Kidney (tissue), 14 donors: ENCODE results near the gene ZNF611. TPM values are rescaled to one million over a fixed set of nuclear protein-coding genes. Genes with fewer than 3 reads are reported as not detected.
"Not testable (repeated sequence)": the region's sequence is repeated elsewhere in the genome, so short reads cannot be mapped to it uniquely, and the experiment has no call there.

ENCODE experiments used
- DNase-seq, 5 donors: peaks; one replicate each; pipeline ENCODE4 v3.0.0-alpha.2; 2013 to 2020
- FAIRE-seq: peaks from 2 replicates; lab custom pipeline; 2012; peaks lifted over from hg19 to GRCh38; lab: Jason Lieb, UNC
- H3K27ac ChIP-seq, 2 donors: one replicate each; pipeline ENCODE4 v1.7.0; 2013; ENCODE audit warnings: low read depth in 2 of 2, low read length in 2 of 2, inconsistent platforms in 1 of 2
- H3K27me3 ChIP-seq: one replicate; pipeline ENCODE4 v1.7.1; 2013; ENCODE audit warnings: low read length, inconsistent platforms; ENCODE audit not compliant: control insufficient read depth, insufficient read depth
- H3K36me3 ChIP-seq, 3 donors: one replicate each; pipeline versions ENCODE4 v1.7.0 to v1.7.1; 2013; ENCODE audit warnings: low read length in 3 of 3, control low read depth in 1 of 3, inconsistent platforms in 1 of 3; ENCODE audit not compliant: insufficient read depth in 3 of 3, control insufficient read depth in 2 of 3
- H3K4me1 ChIP-seq, 3 donors: one replicate each; pipeline versions ENCODE4 v1.7.0 to v1.7.1; 2013; ENCODE audit warnings: low read length in 3 of 3, inconsistent platforms in 1 of 3, low read depth in 1 of 3; ENCODE audit not compliant: control insufficient read depth in 2 of 3, insufficient read depth in 2 of 3
- H3K4me3 ChIP-seq, 3 donors: one replicate each; pipeline versions ENCODE4 v1.7.0 to v1.8.1; 2013; ENCODE audit warnings: low read length in 3 of 3, control low read depth in 1 of 3, inconsistent platforms in 1 of 3
- H3K9ac ChIP-seq, 3 donors: one replicate each; pipeline versions ENCODE4 v1.7.0 to v1.7.1; 2013; ENCODE audit warnings: low read length in 3 of 3, control low read depth in 1 of 3, inconsistent platforms in 1 of 3
- H3K9me3 ChIP-seq, 3 donors: one replicate each; pipeline versions ENCODE4 v1.7.0 to v1.7.1; 2013; ENCODE audit warnings: low read length in 3 of 3, control low read depth in 1 of 3, inconsistent platforms in 1 of 3; ENCODE audit not compliant: control insufficient read depth in 2 of 3, insufficient read depth in 1 of 3
- CTCF ChIP-seq: IDR thresholded peaks from 3 replicates; pipeline ENCODE4 v1.5.1; 2012; ENCODE audit warnings: mild to moderate bottlenecking, moderate library complexity, borderline replicate concordance; ENCODE audit not compliant: insufficient read depth; ENCODE audit errors: extremely low read depth
- intact Hi-C: fragments of 100-400 bp; cut with DNase I; formaldehyde crosslinking; loops from one replicate; pipeline ENCODE4 v1.11.1; 2022
- polyA plus RNA-seq: library from polyadenylated mRNA; stranded (reverse); fragments of 350-450 nt; fragmentation: Illumina TruSeq; extraction: RNeasy Lipid Tissue Mini Kit (QIAGEN cat#74804); gene quantifications from one replicate; pipeline ENCODE4 v1.2.3, GENCODE V29; 2014; ENCODE audit warnings: low read depth, low replicate concordance; ENCODE audit not compliant: insufficient read depth
- total RNA-seq: library from RNA; stranded (reverse); fragmentation: NEBNext Ultra II Directional; extraction: Animal tissue kit (Norgen Biotek cat#: 25700); gene quantifications from one replicate; pipeline ENCODE4 v1.2.1, GENCODE V29; 2021
- donor health status: control.
- donor health status: control.
- donor health status: control.
- donor health status: control.
- donor health status: control.
- donor health status: DM: yes; HTN: yes; CAD: no.
- donor health status: Normal renal cell carcinoma (clear cell type).

The ZNF611 gene
- total and polyA plus RNA-seq, 2 donors from 2014 or later, result 3.6 to 42.7 TPM

GRCh38 chr19:52716522-52716921 lies 18.3 kb downstream of the ZNF611 start:
- no peaks in the 10 kb centered on the region for H3K36me3 ChIP-seq
- no peaks in the 10 kb centered on the region for H3K9me3 ChIP-seq
- DNase-seq (no peak), FAIRE-seq (no peak)
- no peak overlapping the region for H3K4me3 ChIP-seq
- H3K9ac ChIP-seq, result no peak overlapping the region
- H3K4me1 ChIP-seq, result no peaks in the 10 kb centered on the region
- intact Hi-C loops, result no loop called here
- no peaks in the 10 kb centered on the region for H3K27me3 ChIP-seq
- no peak overlapping the region for H3K27ac ChIP-seq
- no peak for TF ChIP-seq CTCF

GRCh38 chr19:52715902-52716301 lies 18.9 kb downstream of the ZNF611 start:
- H3K4me1 ChIP-seq, H3K9me3 ChIP-seq, H3K36me3 ChIP-seq, DNase-seq, intact Hi-C loops, FAIRE-seq, H3K4me3 ChIP-seq, H3K27ac ChIP-seq, H3K9ac ChIP-seq, H3K27me3 ChIP-seq: not testable (repeated sequence)

GRCh38 chr19:52715330-52715729 lies 19.5 kb downstream of the ZNF611 start:
- FAIRE-seq, intact Hi-C loops, H3K9ac ChIP-seq, H3K4me3 ChIP-seq, H3K4me1 ChIP-seq, H3K27me3 ChIP-seq, H3K27ac ChIP-seq, H3K9me3 ChIP-seq, H3K36me3 ChIP-seq, DNase-seq: not testable (repeated sequence)

- H3K27me3 ChIP-seq, H3K36me3 ChIP-seq, FAIRE-seq, H3K4me3 ChIP-seq, H3K9ac ChIP-seq, H3K4me1 ChIP-seq, intact Hi-C loops, H3K27ac ChIP-seq, H3K9me3 ChIP-seq, DNase-seq: not testable (repeated sequence)
Measured at GRCh38 chr19:52713051-52713450, 21.8 kb downstream of the ZNF611 start.

GRCh38 chr19:52711661-52712060 lies 23.2 kb downstream of the ZNF611 start:
- H3K9ac ChIP-seq, DNase-seq, FAIRE-seq, H3K27me3 ChIP-seq, H3K9me3 ChIP-seq, H3K4me1 ChIP-seq, intact Hi-C loops, H3K27ac ChIP-seq, H3K4me3 ChIP-seq: not testable (repeated sequence)
- H3K36me3 ChIP-seq, result peaks cover 0 to 11% (median under 1%) of the 10 kb centered on the region in 3 donors
